HG03558 (cell line): ENCODE results near the gene C16orf92.

Source experiments
- ATAC-seq: cut with Tn5 transposase; IDR thresholded peaks from one replicate; pipeline ENCODE4 v1.9.1; 2021; ENCODE audit warnings: moderate number of reproducible peaks; ENCODE audit not compliant: unreplicated experiment; ENCODE audit errors: extremely low read depth

The C16orf92 gene

DNA sequence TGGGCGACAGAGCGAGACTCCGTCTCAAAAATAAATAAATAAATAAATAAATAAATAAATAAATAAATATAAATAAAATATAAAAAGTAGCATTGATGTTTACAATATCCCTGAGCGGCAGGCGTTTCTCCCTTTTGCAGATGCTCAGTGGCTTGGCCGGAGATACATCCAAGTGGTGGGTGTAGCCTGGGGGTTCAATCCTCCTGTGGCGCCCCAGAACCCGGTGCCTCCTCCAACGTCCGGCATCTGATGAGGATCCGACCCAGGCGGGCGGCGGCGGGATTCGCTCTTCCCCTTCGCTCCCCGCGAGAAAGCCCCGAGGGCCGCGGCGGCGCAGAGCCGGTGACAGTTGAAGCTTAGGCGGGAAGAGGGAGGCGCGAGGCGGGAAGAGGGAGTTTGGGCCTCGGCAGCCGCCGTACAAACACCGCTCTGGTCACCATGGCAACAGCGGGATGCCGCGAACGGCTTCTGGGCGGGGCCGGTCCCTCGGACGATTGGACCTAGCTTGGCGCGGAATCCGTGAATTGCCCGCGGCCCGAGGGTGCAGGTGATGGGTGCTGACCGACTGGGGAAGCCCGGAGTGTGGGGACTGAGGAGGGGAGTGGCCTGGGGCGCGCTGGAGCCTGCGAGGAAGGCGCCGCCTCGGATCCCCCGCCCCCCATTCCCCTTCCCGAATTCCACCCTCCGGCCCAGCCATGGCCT is 29.8 kb downstream of the C16orf92 start:
- ATAC-seq: no peak

DNA sequence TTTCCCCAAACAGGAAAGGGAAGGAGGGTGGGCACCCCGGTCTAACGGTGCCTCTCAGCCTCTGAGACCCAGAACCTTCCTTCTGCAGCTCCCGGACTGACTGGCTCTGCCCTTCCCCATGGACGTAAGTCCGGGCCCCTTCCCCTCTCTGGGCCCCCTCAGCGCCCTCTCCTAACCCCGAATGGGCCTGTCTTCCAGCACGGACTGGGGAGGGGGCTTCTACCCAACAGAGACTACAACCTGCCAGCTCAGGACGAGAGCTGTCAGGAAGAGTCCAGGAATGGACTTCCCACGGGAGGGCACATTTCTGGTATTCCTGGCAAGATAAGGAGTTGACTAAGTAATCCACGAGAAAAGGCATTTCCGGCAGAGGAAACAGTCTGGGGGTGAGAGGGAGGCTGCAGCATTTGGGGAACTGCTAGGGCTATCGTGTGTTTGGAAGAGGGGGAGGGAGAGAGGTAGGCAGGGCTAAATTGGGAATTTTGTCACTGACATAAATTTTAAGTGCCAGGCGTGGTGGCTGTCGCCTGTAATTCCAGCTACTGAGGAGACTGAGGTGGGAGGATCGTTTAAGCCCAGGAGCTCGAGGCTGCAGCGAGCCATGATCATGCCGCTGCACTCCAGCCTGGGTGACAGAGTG is 30.5 kb downstream of the C16orf92 start:
- no peak for ATAC-seq

DNA sequence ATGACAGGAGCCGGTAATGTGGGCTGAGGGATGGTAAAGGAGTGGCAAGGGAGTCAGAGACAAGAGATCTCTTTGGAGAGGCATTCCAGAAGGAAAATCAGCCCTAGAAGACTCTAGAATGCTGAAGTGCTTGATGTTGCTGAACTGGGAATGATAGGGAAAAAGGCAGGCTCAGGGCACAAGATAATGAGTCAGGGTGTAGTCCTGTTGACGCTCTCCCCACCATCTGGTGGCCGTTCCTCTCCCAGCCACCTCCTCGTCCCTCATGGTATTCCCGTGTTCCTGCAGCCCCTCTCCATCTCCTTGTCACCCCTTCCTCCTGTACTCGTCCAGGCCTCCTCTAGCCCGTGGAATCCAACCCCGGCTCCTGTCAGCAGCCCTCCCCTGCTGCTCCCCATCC is 31.5 kb downstream of the C16orf92 start:
- no peak for ATAC-seq

DNA sequence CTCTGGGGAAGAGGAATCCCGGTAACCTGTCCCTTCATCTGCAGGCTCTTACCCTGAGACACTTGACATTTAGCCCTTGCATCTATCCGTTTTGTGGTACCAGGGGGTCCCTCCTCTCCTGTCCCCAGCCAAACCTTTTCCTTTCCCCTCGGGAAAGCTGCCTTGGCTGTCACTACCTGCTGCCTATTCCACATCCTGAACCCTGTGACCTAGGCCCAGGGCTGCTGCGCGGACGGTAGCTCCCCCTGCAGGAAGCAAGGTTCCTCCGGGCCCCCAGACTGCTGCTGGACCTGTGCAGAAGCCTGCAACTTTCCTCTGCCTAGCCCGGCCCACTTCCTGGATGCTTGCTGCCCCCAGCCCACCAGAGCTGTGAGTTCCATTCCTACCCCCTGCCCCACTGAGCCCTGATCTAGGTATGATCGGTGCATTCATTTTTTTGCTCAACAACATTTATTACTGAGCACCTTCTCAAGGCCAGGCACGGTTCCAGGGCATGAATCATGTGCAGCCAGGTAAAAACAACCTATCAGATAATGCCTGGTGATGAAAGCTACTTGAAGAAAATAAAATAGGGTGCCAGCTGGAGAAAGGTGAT is 32.1 kb downstream of the C16orf92 start:
- ATAC-seq: no peak

DNA sequence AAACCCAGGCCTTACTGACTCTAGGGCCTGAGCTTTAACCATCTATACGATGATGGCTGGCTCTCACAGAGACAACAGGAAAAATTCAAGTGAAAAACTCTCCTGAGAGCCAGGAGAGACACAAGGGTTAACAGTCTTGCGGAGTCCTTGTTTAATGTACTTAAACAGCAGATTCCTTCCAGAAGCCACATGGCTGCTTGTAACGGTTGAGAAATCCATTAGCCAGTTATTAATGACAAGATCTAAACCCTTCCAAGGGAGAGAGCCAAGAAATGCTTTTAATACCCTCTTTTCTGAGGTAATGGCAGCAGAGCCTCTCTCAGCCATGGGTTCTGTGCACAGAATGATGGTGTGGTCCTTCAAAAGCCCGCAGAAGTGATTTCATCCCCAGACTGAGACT is 37.3 kb downstream of the C16orf92 start:
- ATAC-seq: no peak

DNA sequence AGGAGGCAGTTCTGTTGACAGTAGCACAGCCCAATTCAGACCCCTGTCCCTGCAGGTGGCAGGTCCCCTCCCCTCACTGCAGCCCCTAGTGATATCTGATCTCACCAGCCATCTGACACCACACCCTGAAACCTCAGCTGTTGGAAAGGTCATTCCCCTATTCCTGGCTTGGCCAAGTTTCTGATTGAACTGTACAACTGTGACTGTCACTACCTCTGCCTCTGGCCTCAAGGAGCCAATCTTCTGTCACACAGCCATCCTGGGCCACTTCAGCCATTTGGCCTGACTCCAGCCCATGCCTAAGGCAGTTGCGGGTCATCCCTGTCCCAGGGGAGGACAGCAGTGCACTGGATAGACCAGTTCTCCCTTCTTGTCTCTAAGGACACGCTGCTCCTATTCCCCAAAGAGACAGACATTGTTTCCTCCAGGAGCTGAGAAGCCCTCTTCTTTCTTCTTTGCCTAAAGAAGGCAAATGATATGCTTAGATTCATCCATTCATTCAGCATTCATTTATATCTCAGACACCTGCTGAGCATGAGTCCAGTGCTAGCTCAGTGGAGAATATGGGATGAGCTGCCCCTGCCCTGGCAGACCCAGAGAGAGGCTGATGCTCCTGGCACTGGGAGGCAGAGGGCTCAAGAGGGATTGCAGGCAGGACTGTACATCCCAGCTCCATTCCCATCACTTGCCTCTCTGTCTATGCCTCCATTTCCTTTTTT is 38.0 kb downstream of the C16orf92 start:
- no peak for ATAC-seq

DNA sequence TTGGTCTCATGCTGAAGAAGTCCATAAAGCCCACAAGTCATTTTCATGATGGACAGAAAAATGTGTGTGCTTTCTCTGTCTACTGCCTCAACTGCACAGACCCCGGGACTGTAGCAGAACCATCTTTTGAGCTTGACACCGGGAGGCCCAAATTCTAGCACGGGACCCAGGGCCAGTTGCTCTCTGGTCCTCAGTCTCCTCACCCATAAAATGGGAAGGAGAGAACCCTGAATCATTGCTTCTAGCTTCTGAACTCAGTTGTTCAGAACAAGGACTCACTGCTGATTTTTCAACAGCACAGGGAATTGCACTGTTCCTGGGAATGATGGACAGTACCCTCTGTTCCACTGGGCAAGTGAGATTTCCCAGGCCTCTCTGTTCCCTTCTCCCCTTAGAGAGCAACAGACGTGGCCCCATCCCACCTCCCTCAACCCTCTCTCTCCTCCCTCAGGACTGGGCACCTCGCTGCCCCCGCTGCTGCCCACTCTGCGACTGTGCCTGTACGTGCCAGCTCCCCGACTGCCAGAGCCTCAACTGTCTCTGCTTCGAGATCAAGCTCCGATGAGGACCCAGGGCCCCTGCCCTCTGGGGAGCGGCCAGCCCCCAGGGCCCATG is 40.4 kb downstream of the C16orf92 start:
- no peak for ATAC-seq

DNA sequence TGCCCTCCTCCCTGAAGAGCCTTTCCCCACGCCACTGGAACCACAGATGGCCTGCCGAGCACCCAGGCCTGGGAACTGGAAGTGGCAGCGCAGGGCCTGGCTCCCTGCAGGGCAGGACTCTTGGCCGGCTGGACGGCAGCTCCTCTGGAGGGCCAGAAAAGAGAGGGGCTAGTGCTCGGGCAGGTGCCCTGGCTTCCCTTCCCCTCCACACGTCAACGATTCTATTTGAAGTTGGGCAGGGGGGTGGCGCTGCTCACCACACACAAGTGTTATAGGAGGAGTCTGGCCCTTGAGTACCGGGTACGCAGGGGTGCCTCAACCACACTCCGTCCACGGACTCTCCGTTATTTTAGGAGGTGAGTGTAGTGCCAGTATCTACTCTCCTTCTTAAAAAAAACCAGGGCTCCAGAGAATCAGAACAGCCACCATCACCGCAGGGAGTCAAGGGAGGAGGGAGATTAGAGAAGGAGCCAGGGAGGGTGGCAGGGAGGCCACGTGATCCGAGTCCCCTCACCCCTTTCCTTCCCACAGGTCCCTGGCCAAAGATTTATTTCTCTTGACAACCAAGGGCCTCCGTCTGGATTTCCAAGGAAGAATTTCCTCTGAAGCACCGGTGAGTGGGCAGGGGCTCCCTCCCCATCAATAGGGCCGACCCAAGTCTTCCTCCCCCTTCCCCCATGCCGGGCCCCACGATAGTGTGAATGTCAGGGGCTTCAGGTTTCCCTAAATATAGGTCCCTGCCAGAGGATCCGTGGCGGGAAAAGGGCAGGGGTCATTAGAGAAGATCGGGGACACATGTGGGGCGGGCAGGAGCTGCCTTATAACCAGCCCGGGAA is 41.1 kb downstream of the C16orf92 start:
- no peak for ATAC-seq

DNA sequence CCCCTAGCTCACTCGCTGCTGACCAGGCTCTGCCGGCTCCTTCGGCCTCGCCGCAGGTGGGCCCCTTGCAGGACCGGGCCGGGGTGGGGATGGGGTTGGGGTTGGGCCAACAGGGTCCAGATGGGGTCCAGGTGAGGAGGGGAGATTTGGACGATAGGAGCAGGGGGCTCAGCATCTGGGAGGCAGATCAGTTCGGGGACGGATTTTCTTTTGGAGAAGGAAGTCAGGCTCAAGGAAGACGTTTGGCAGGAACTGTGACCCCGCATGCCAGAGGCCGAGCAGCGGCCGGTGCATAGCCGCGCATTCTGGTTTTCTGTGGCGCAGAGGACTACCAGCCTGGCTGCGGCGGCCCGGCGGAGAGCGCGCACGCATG is 41.7 kb downstream of the C16orf92 start:
- ATAC-seq: no peak

DNA sequence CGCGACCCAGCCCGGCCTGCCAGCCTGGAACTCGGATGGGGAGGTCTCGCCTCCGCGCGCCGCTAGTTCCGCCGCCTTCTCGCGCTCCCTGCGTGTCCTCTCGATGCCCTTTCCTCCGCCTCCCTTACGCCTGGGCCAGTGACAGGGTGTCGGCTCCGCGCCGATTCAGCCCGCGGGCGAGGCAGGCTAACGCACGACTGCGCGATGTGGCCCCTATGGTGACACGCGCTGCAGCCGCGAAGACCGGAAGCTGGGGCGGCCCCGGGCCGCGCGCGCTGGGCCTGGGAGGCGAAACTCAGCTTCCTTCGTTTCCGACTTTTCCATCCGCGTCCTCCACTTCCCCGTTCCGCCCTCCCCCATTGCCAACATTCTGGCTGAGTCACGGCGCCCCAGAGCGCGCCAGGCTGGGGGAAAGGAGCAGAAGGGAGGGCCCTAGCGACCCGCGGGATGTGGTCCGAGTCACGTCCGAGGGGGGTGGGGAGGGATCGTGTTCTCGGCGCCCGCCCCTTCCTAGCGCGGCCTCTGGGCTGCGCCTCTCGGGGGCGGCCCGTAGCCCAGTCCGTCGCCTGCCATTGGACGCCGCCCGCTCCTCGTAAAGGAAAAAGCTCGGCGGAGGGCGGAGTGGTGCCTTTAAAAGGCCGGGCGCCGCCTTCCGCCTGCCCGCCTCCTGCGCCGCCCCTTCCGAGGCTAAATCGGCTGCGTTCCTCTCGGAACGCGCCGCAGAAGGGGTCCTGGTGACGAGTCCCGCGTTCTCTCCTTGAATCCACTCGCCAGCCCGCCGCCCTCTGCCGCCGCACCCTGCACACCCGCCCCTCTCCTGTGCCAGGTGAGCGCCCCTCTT is 42.3 kb downstream of the C16orf92 start, which contains the start of gene ALDOA:
Gene ALDOA, plus strand, starts transcription at position 659 of the 841 bp plus-strand sequence. CDS start 1,138 bp downstream, outside the sequence.
- ATAC-seq: peak; percentile 51

DNA sequence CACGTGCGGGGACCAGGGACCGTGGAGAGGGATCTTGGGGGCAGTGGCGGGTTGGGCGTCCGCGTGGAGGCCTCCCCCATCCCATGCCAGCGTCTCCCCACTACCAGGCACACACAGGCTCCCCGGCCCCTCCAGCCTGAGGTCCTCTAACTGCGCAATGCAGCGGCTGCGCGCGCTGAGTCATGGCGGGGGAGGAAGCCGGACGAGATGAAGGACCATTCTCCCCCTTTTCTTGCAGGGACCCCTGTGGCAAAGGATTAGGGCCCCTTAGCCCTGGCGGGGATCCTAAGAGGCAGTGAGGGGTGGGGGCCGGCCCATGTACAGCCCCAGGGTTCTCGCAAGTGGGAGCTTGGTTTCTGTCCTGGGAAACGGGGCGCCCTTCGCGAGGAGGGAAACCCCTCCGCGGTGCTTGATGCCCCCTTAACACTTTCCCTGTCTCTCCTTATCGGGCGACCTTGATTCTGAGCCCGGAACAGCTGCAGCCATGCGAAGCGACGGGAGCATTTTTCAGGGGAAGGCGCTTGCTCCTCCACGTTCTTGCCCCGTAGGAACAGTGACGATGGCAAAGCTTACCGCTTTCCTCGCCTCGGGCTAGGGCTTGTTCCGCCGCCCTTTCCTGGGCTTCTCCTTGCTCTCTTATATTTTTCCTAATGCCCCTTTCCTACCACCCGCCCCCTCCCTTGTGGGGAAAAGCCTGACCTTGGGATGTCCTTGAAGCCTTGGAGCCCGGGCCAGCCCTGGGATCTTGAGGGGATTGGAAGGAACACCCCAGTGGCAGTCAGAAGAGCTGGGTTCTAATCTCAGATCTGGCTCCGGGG is 43.2 kb downstream of the C16orf92 start:
- no peak for ATAC-seq

DNA sequence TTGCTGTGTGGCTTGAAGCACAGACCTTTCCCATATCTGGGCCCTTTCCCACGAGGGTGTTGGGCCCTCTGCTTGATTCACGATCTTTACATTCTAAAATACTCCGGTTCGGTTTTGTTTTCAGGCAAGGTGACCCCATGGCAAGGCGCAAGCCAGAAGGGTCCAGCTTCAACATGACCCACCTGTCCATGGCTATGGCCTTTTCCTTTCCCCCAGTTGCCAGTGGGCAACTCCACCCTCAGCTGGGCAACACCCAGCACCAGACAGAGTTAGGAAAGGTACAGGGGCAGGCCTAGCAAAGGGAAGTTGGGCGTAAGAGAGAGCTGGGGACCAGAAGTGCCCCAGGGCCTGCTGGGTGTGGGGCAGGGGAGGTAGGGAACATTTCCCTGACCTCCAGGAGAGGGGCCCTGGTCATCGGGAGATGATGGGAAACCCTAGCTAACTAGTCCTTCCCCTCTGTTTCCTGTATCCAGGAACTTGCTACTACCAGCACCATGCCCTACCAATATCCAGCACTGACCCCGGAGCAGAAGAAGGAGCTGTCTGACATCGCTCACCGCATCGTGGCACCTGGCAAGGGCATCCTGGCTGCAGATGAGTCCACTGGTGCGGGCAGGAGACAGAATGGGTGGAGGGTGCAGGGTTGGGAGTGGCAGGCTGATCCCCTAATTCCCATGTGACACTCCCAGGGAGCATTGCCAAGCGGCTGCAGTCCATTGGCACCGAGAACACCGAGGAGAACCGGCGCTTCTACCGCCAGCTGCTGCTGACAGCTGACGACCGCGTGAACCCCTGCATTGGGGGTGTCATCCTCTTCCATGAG is 44.0 kb downstream of the C16orf92 start:
- no peak for ATAC-seq

DNA sequence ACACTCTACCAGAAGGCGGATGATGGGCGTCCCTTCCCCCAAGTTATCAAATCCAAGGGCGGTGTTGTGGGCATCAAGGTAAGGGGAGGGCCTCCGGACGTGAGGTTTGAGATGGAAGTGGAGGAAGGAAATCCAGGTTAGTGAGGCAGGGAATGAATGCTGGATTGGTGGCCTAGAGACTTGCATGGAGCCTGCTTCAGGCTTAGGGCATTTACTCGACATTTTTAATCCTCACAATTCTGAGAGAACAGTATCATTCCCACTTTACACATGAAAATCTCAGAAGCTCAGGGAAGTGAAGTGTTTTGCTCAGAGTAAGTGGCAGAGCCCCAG is 44.6 kb downstream of the C16orf92 start:
- no peak for ATAC-seq

DNA sequence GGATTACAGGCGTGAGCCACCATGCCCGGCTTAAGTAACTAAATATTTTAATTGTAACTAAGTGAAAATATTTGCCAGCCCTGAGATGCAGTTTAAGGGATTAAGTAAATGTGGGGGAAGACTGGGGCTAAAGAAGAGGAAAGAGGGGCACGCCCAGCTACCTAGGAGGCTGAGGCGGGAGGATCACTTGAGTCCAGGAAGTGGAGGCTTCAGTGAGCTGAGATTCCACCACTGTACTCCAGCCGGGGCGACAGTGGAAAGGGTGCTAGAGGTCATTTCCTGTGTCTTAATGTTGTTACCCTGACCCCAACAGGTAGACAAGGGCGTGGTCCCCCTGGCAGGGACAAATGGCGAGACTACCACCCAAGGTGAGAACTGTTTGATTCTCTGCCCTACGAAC is 45.3 kb downstream of the C16orf92 start:
- ATAC-seq: no peak

DNA sequence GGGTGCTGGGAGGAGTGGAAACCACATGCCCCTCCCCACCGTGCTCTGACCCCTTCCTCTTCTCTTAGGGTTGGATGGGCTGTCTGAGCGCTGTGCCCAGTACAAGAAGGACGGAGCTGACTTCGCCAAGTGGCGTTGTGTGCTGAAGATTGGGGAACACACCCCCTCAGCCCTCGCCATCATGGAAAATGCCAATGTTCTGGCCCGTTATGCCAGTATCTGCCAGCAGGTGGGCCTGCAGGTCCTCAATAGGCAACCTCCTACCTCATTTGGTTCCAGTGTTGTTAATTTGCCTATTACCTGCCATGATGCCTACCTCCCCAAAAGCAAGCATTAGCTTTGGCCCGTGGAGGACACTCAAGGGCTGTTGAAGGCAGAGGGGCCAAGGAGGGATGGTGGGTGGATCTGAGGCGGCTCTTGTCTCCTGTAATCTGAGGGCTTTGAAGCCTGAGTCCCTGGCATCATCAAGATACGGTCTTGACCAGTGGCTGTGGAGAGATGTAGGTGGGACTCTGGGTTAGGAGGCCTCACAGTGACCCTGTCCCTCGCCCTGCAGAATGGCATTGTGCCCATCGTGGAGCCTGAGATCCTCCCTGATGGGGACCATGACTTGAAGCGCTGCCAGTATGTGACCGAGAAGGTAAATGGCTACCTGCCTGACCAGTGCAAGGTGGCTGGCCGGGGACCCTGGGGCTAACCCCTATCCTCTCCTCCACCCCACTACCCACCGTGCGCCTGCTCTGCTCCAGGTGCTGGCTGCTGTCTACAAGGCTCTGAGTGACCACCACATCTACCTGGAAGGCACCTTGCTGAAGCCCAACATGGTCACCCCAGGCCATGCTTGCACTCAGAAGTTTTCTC is 46.0 kb downstream of the C16orf92 start:
- ATAC-seq: no peak
